ENCODE results near the gene PPAT.

The PPAT gene

GRCh38 chr4:56438766-56439165 is 3.4 kb upstream of the PPAT start:
- Histone ChIP-seq H2BK120ac (ENCODE audit: low read depth, low read length) (no peak overlapping the region), H4K91ac (ENCODE audit: low read length) (no peak overlapping the region), H4K8ac (ENCODE audit: low read length) (no peak overlapping the region), H3K18ac (ENCODE audit: low read depth in 1 of 2, low read length in 2 of 2) (no peak overlapping the region), H3K79me1 (replicated peaks; ENCODE audit: low read length, poor library complexity, severe bottlenecking) (peaks cover 3% of the 10 kb centered on the region), H2BK5ac (ENCODE audit: low read depth, low read length, poor library complexity, severe bottlenecking) (no peak overlapping the region), H3K27ac (ENCODE audit: low read length, poor library complexity, severe bottlenecking) (no peak overlapping the region), H3K36me3 (ENCODE audit: control insufficient read depth in 1 of 2, insufficient read depth in 2 of 2, low read depth in 1 of 2, low read length in 2 of 2) (peaks cover 0 to 27% of the 10 kb centered on the region in 2 experiments), H3K27me3 (ENCODE audit: control insufficient read depth in 1 of 2, insufficient read depth in 1 of 2, low read length in 2 of 2) (no peaks in the 10 kb centered on the region), H3K4me2 (ENCODE audit: low read length, poor library complexity, severe bottlenecking) (no peak overlapping the region), H3K9ac (ENCODE audit: low read length) (no peak overlapping the region), H3K4ac (ENCODE audit: low read depth in 1 of 2, low read length in 2 of 2) (no peak overlapping the region), H3K14ac (ENCODE audit: low read length in 2 of 2) (no peak overlapping the region), H3K23ac (ENCODE audit: low read length in 2 of 2) (no peak overlapping the region), H2BK15ac (ENCODE audit: low read depth, poor library complexity, severe bottlenecking) (no peak overlapping the region), H3K4me1 (ENCODE audit: control insufficient read depth, insufficient read depth, low read depth, low read length) (peaks cover 6% of the 10 kb centered on the region), H2BK12ac (ENCODE audit: low read length in 2 of 2) (no peak overlapping the region), H3K4me3 (ENCODE audit: insufficient read depth in 1 of 2, low read depth in 1 of 2, low read length in 2 of 2) (no peak overlapping the region), H3K9me3 (ENCODE audit: control insufficient read depth, low read length) (no peaks in the 10 kb centered on the region), H2AFZ (ENCODE audit: low read depth, low read length) (no peak overlapping the region), H2AK5ac (ENCODE audit: low read length, severe bottlenecking) (no peak overlapping the region)
- DNase-seq, result peak; percentile 29
- no CpG with 5 or more reads among the region's 2 CpGs for WGBS

GRCh38 chr4:56434599-56435139 is 746 bp downstream of the PPAT start:
- H3K27ac ChIP-seq (ENCODE audit: low read length, poor library complexity, severe bottlenecking), result peak overlapping the region; percentile 86
- WGBS, result under 1% methylated on average over 15 of the region's 15 CpGs
- H2BK12ac ChIP-seq (ENCODE audit: low read length in 2 of 2), result no peak overlapping the region
- H3K4ac ChIP-seq (ENCODE audit: low read depth in 1 of 2, low read length in 2 of 2), result peak overlapping the region; percentile 8 to 11
- H3K14ac ChIP-seq (ENCODE audit: low read length in 2 of 2), result peak overlapping the region in 1 of 2 experiments; percentile 85
- DNase-seq, result peak; percentile 83
- no peak overlapping the region for H2AK5ac ChIP-seq (ENCODE audit: low read length, severe bottlenecking)
- peak overlapping the region; percentile 67 for H3K4me2 ChIP-seq (ENCODE audit: low read length, poor library complexity, severe bottlenecking)
- H3K4me1 ChIP-seq (ENCODE audit: control insufficient read depth, insufficient read depth, low read depth, low read length), result peaks cover 6% of the 10 kb centered on the region
- peak overlapping the region; percentile 98 for H2AFZ ChIP-seq (ENCODE audit: low read depth, low read length)
- H2BK5ac ChIP-seq (ENCODE audit: low read depth, low read length, poor library complexity, severe bottlenecking), result no peak overlapping the region
- peak overlapping the region; percentile 73 to 97 for H3K4me3 ChIP-seq (ENCODE audit: insufficient read depth in 1 of 2, low read depth in 1 of 2, low read length in 2 of 2)
- H3K79me1 ChIP-seq (replicated peaks; ENCODE audit: low read length, poor library complexity, severe bottlenecking), result no peaks in the 10 kb centered on the region
- no peaks in the 10 kb centered on the region for H3K9me3 ChIP-seq (ENCODE audit: control insufficient read depth, low read length)
- peak overlapping the region in 1 of 2 experiments; percentile 9 for H3K23ac ChIP-seq (ENCODE audit: low read length in 2 of 2)
- H4K8ac ChIP-seq (ENCODE audit: low read length), result peak overlapping the region; percentile 52
- H3K18ac ChIP-seq (ENCODE audit: low read depth in 1 of 2, low read length in 2 of 2), result peak overlapping the region; percentile 55 to 88
- no peak overlapping the region for H4K91ac ChIP-seq (ENCODE audit: low read length)
- no peaks in the 10 kb centered on the region for H3K27me3 ChIP-seq (ENCODE audit: control insufficient read depth in 1 of 2, insufficient read depth in 1 of 2, low read length in 2 of 2)
- H2BK15ac ChIP-seq (ENCODE audit: low read depth, poor library complexity, severe bottlenecking), result no peak overlapping the region
- H2BK120ac ChIP-seq (ENCODE audit: low read depth, low read length), result no peak overlapping the region
- H3K36me3 ChIP-seq (ENCODE audit: control insufficient read depth in 1 of 2, insufficient read depth in 2 of 2, low read depth in 1 of 2, low read length in 2 of 2), result no peaks in the 10 kb centered on the region
- peak overlapping the region; percentile 95 for H3K9ac ChIP-seq (ENCODE audit: low read length)

- Histone ChIP-seq H2BK12ac (ENCODE audit: low read length in 2 of 2) (no peak overlapping the region), H2BK15ac (ENCODE audit: low read depth, poor library complexity, severe bottlenecking) (no peak overlapping the region), H4K91ac (ENCODE audit: low read length) (no peak overlapping the region), H2BK120ac (ENCODE audit: low read depth, low read length) (no peak overlapping the region), H3K4me1 (ENCODE audit: control insufficient read depth, insufficient read depth, low read depth, low read length) (peaks cover 3% of the 10 kb centered on the region), H2AFZ (ENCODE audit: low read depth, low read length) (no peak overlapping the region), H3K27ac (ENCODE audit: low read length, poor library complexity, severe bottlenecking) (no peak overlapping the region), H4K8ac (ENCODE audit: low read length) (no peak overlapping the region), H3K18ac (ENCODE audit: low read depth in 1 of 2, low read length in 2 of 2) (no peak overlapping the region), H3K36me3 (ENCODE audit: control insufficient read depth in 1 of 2, insufficient read depth in 2 of 2, low read depth in 1 of 2, low read length in 2 of 2) (no peaks in the 10 kb centered on the region), H3K14ac (ENCODE audit: low read length in 2 of 2) (no peak overlapping the region), H3K9me3 (ENCODE audit: control insufficient read depth, low read length) (no peaks in the 10 kb centered on the region), H2AK5ac (ENCODE audit: low read length, severe bottlenecking) (no peak overlapping the region), H3K4me2 (ENCODE audit: low read length, poor library complexity, severe bottlenecking) (no peak overlapping the region), H3K79me1 (replicated peaks; ENCODE audit: low read length, poor library complexity, severe bottlenecking) (no peaks in the 10 kb centered on the region), H3K4me3 (ENCODE audit: insufficient read depth in 1 of 2, low read depth in 1 of 2, low read length in 2 of 2) (no peak overlapping the region), H3K23ac (ENCODE audit: low read length in 2 of 2) (no peak overlapping the region), H3K4ac (ENCODE audit: low read depth in 1 of 2, low read length in 2 of 2) (no peak overlapping the region), H3K27me3 (ENCODE audit: control insufficient read depth in 1 of 2, insufficient read depth in 1 of 2, low read length in 2 of 2) (no peaks in the 10 kb centered on the region), H2BK5ac (ENCODE audit: low read depth, low read length, poor library complexity, severe bottlenecking) (no peak overlapping the region), H3K9ac (ENCODE audit: low read length) (no peak overlapping the region)
- DNase-seq, result no peak
Measured at GRCh38 chr4:56433280-56433679, 2.1 kb downstream of the PPAT start.

GRCh38 chr4:56430203-56430602 is 5.2 kb downstream of the PPAT start:
- Histone ChIP-seq H2BK120ac (ENCODE audit: low read depth, low read length) (no peak overlapping the region), H3K23ac (ENCODE audit: low read length in 2 of 2) (no peak overlapping the region)

More at GRCh38 chr4:56430203-56430602, 5.2 kb downstream of the PPAT start:
- no peak overlapping the region for H3K4ac ChIP-seq (ENCODE audit: low read depth in 1 of 2, low read length in 2 of 2)
- H3K9ac ChIP-seq (ENCODE audit: low read length), result no peak overlapping the region
- no peak overlapping the region for H3K18ac ChIP-seq (ENCODE audit: low read depth in 1 of 2, low read length in 2 of 2)
- no peaks in the 10 kb centered on the region for H3K9me3 ChIP-seq (ENCODE audit: control insufficient read depth, low read length)
- peaks cover 4% of the 10 kb centered on the region for H3K79me1 ChIP-seq (replicated peaks; ENCODE audit: low read length, poor library complexity, severe bottlenecking)
- peaks cover 3% of the 10 kb centered on the region for H3K4me1 ChIP-seq (ENCODE audit: control insufficient read depth, insufficient read depth, low read depth, low read length)
- DNase-seq, result no peak
- H3K4me2 ChIP-seq (ENCODE audit: low read length, poor library complexity, severe bottlenecking), result no peak overlapping the region
- H2BK15ac ChIP-seq (ENCODE audit: low read depth, poor library complexity, severe bottlenecking), result no peak overlapping the region
- whole genome bisulfite sequencing, result 100% methylated on average over 2 of the region's 2 CpGs
- H3K27me3 ChIP-seq (ENCODE audit: control insufficient read depth in 1 of 2, insufficient read depth in 1 of 2, low read length in 2 of 2), result no peaks in the 10 kb centered on the region
- no peak overlapping the region for H2BK12ac ChIP-seq (ENCODE audit: low read length in 2 of 2)
- no peak overlapping the region for H2AFZ ChIP-seq (ENCODE audit: low read depth, low read length)
- H3K14ac ChIP-seq (ENCODE audit: low read length in 2 of 2), result no peak overlapping the region
- H4K91ac ChIP-seq (ENCODE audit: low read length), result no peak overlapping the region
- no peak overlapping the region for H2AK5ac ChIP-seq (ENCODE audit: low read length, severe bottlenecking)
- H4K8ac ChIP-seq (ENCODE audit: low read length), result no peak overlapping the region
- no peak overlapping the region for H3K27ac ChIP-seq (ENCODE audit: low read length, poor library complexity, severe bottlenecking)
- no peak overlapping the region for H2BK5ac ChIP-seq (ENCODE audit: low read depth, low read length, poor library complexity, severe bottlenecking)
- H3K4me3 ChIP-seq (ENCODE audit: insufficient read depth in 1 of 2, low read depth in 1 of 2, low read length in 2 of 2), result no peak overlapping the region
- H3K36me3 ChIP-seq (ENCODE audit: control insufficient read depth in 1 of 2, insufficient read depth in 2 of 2, low read depth in 1 of 2, low read length in 2 of 2), result no peaks in the 10 kb centered on the region

All from mesenchymal stem cell (in vitro differentiated cells and primary cell).